Endodermal cell (in vitro differentiated cells): ENCODE measurements around the gene CCSER1. TPM values are rescaled to one million over a fixed set of nuclear protein-coding genes. Genes with fewer than 3 reads are reported as not detected.

Source experiments
- DNase-seq: peaks from one replicate; pipeline ENCODE4 v3.0.0-alpha.2; 2017
- H3K27ac ChIP-seq: 2 replicates; pipeline ENCODE4 v1.5.1; 2013; ENCODE audit warnings: mild to moderate bottlenecking, low read depth, low read length, moderate library complexity
- H3K27me3 ChIP-seq: 2 replicates; pipeline ENCODE4 v1.6.1; 2013; ENCODE audit warnings: mild to moderate bottlenecking, low read length, moderate library complexity; ENCODE audit not compliant: insufficient read depth, control insufficient read depth, poor library complexity, severe bottlenecking
- H3K36me3 ChIP-seq: 2 replicates; pipeline ENCODE4 v1.7.0; 2013; ENCODE audit warnings: mild to moderate bottlenecking, low read length, moderate library complexity; ENCODE audit not compliant: control insufficient read depth, insufficient read depth
- H3K4me1 ChIP-seq: one replicate; pipeline ENCODE4 v1.7.0; 2013; ENCODE audit warnings: low read length; ENCODE audit not compliant: control insufficient read depth, insufficient read depth
- H3K4me3 ChIP-seq: 2 replicates; pipeline ENCODE4 v1.5.1; 2013; ENCODE audit warnings: mild to moderate bottlenecking, low read length, moderate library complexity
- H3K9ac ChIP-seq: 2 replicates; pipeline ENCODE4 v1.6.1; 2013; ENCODE audit warnings: mild to moderate bottlenecking, low read length, moderate library complexity; ENCODE audit not compliant: poor library complexity, severe bottlenecking; ENCODE audit errors: extremely low read depth
- H3K9me3 ChIP-seq: 2 replicates; pipeline ENCODE4 v1.6.1; 2013; ENCODE audit warnings: mild to moderate bottlenecking, low read length, moderate library complexity; ENCODE audit not compliant: control insufficient read depth
- H3K27ac Mint-ChIP-seq: 2 replicates; pipeline ENCODE4 v1.8.0; 2020; ENCODE audit warnings: mixed read lengths
- H3K27me3 Mint-ChIP-seq: 2 replicates; pipeline ENCODE4 v1.8.0; 2021; ENCODE audit warnings: mild to moderate bottlenecking, mixed read lengths; ENCODE audit not compliant: insufficient read depth
- H3K36me3 Mint-ChIP-seq: 2 replicates; pipeline ENCODE4 v1.8.0; 2020; ENCODE audit warnings: low read depth, mixed read lengths
- H3K4me1 Mint-ChIP-seq: 2 replicates; pipeline ENCODE4 v1.8.0; 2020; ENCODE audit warnings: mixed read lengths
- H3K4me3 Mint-ChIP-seq: 2 replicates; pipeline ENCODE4 v1.8.0; 2020; ENCODE audit warnings: mild to moderate bottlenecking, moderate library complexity, mixed read lengths
- H3K9me3 Mint-ChIP-seq: 2 replicates; pipeline ENCODE4 v1.8.0; 2020; ENCODE audit warnings: mild to moderate bottlenecking, mixed read lengths
- CTCF ChIP-seq: fragments of 200-600 bp; sonication (generic); conservative IDR thresholded peaks from 2 replicates; pipeline ENCODE4 v1.5.0; 2021; ENCODE audit warnings: antibody characterized with exemption, mild to moderate bottlenecking
- WGBS, 2 experiments: methylation state at CpG; one replicate each; pipeline versions ENCODE4 v1.1.5 to v1.1.7; 2013; ENCODE audit warnings: missing lambda C conversion rate in 2 of 2, mixed read lengths in 1 of 2; ENCODE audit not compliant: insufficient coverage in 1 of 2, insufficient read length in 1 of 2; 5-methylcytosine and 5-hydroxymethylcytosine counted together
- total RNA-seq, 2 donors: library from RNA; stranded (reverse); fragmentation: NEBNext Ultra II Directional in 1 of 2; extraction: Animal tissue kit (Norgen Biotek cat#: 25700) in 1 of 2; gene quantifications; 2 replicates in 1 of 2; 3 replicates in 1 of 2; pipeline ENCODE4 v1.2.1, GENCODE V29; 2021

Gene CCSER1
- total RNA-seq, 2 donors from 2014 or later, result 1.1 to 2.2 TPM

GRCh38 chr4:90099812-90100211 lies 27.4 kb upstream of the CCSER1 start:
- Mint-ChIP-seq H3K4me3 (no peak overlapping the region), H3K27ac (no peak overlapping the region), H3K9me3 (no peaks in the 10 kb centered on the region), H3K27me3 (no peaks in the 10 kb centered on the region), H3K36me3 (no peaks in the 10 kb centered on the region), H3K4me1 (no peaks in the 10 kb centered on the region)
- Histone ChIP-seq H3K27me3 (no peaks in the 10 kb centered on the region), H3K36me3 (no peaks in the 10 kb centered on the region), H3K9me3 (no peaks in the 10 kb centered on the region), H3K9ac (no peak overlapping the region), H3K4me1 (no peaks in the 10 kb centered on the region), H3K27ac (no peak overlapping the region), H3K4me3 (no peak overlapping the region)
- TF ChIP-seq CTCF, result no peak
- 94 to 100% methylated on average over 1 to 3 of the region's 3 CpGs for WGBS, 2 experiments
- no peak for DNase-seq

- no peak overlapping the region for H3K27ac Mint-ChIP-seq
- H3K9ac ChIP-seq, result no peak overlapping the region
- no peaks in the 10 kb centered on the region for H3K27me3 ChIP-seq
- no peak for DNase-seq
- H3K4me1 Mint-ChIP-seq, result peaks cover 6% of the 10 kb centered on the region
- no peaks in the 10 kb centered on the region for H3K27me3 Mint-ChIP-seq
- 93 to 95% methylated on average over 3 of the region's 3 CpGs for WGBS, 2 experiments
- H3K9me3 Mint-ChIP-seq, result no peaks in the 10 kb centered on the region
- no peak overlapping the region for H3K27ac ChIP-seq
- H3K36me3 ChIP-seq, result no peaks in the 10 kb centered on the region
- no peaks in the 10 kb centered on the region for H3K4me1 ChIP-seq
- no peak overlapping the region for H3K4me3 Mint-ChIP-seq
- no peaks in the 10 kb centered on the region for H3K9me3 ChIP-seq
- no peak overlapping the region for H3K4me3 ChIP-seq
- no peaks in the 10 kb centered on the region for H3K36me3 Mint-ChIP-seq
- TF ChIP-seq CTCF, result no peak
Observed at GRCh38 chr4:90103991-90104390, 23.2 kb upstream of the CCSER1 start.

GRCh38 chr4:90105274-90105673 lies 21.9 kb upstream of the CCSER1 start:
- TF ChIP-seq CTCF, result no peak

More at GRCh38 chr4:90105274-90105673, 21.9 kb upstream of the CCSER1 start:
- Mint-ChIP-seq H3K27ac (no peak overlapping the region), H3K9me3 (no peaks in the 10 kb centered on the region), H3K4me1 (peaks cover 6% of the 10 kb centered on the region), H3K27me3 (no peaks in the 10 kb centered on the region), H3K4me3 (no peak overlapping the region), H3K36me3 (no peaks in the 10 kb centered on the region)
- Histone ChIP-seq H3K4me3 (no peak overlapping the region), H3K9me3 (no peaks in the 10 kb centered on the region), H3K36me3 (no peaks in the 10 kb centered on the region), H3K4me1 (no peaks in the 10 kb centered on the region), H3K9ac (no peak overlapping the region), H3K27me3 (no peaks in the 10 kb centered on the region), H3K27ac (no peak overlapping the region)
- no peak for DNase-seq
- WGBS, 2 experiments, result 80 to 100% methylated on average over 1 to 2 of the region's 2 CpGs
